ENCODE results near the gene OR5T1.

Gene OR5T1

DNA sequence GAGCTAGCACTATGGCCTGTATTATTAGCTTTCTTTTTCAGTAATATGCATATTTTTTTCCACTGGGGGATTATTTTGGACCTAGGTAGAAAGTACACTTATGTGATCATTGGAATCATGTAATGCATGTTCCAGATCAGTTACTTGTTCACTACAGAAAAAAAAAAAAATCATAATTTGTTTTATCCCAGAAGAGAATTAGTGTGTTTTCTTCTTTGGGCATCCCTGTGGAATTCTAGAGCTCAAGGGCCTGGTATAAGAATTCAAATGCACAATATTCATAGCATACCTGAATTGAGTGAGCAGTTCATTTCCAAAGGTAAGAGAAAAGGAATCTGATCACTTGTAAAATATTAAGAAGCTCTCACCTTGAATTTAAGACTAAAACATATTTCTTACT, at the start of gene OR5T1:
TSS of gene OR5T1 (plus strand) at position 301 of the 400 bp plus-strand sequence. CDS start 1,485 bp downstream, outside the sequence.
- no peak for DNase-seq

GRCh38 chr11:56234155-56234554, 39.8 kb upstream of the OR5T1 start, which contains the start of gene OR5T2:
Gene OR5T2 (minus strand): TSS chr11:56234255. CDS start chr11:56233062, 1,193 bp downstream.
- DNase-seq, result no peak

- no peak for DNase-seq
Measured at GRCh38 chr11:56251954-56252353, 22.0 kb upstream of the OR5T1 start, which contains the start of gene OR5T3. Gene OR5T3 (plus strand): TSS chr11:56252254. CDS start chr11:56252254, 0 bp downstream.

DNA sequence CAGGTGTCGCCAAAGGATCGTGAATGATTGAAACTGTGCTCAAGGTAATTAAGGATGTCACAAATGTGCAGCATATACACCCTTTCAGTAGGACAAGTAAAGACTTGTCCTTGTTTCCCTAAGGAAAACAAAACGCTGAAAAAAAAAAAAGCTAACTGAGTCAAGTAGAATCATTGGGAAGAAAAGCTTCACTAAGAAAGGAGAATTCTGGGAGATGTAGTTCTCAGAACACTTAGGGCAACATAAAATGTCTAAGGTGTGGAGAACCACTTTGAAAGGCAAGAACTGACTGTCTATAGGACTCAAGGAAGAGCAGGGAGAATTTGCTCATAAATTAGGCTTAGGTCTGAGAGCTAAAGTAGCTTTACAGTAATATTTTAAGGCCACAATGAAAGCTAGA, 2.9 kb upstream of the OR5T1 start:
- DNase-seq, result no peak

DNA sequence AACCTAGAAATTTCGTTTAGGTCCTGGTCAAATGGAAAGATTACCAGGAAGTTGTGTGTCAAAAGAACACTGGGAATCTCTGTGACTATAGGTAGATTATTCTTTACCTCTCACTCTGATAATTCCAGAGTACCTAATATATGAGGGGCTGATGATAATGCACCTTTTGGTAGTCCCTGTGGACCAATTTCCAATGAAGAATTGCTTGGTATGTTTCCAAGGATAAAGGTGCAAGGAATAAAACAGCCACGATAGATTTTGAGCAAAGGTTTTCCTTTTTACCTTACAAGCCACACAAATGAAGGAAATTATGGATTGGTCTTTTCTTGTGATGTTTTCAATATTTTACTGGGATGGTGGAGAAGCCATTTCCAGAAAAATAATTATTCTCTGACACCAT, 18.2 kb downstream of the OR5T1 start, which contains the start of gene OR8H1:
TSS of gene OR8H1 (minus strand) at position 101 of the 400 bp plus-strand sequence. CDS start 1,192 bp downstream, outside the sequence.
- DNase-seq, result no peak

DNA sequence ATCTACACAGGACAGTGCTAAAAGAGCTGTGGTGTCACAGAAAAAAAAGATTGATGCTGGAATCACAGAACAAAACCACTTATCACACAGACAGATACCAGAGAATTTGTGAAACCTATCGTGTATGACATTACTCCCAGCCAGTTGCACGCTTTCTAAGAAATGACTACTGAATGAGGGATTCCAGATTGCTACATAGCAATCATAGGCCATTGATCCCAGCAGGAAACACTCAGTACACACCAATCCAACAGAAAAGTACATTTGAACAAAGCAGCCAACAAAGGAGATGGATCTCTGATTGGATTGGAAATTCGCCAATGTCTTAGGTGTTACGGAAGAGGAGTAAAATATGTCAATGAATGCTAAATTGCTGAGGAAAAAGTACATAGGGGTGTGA, 22.9 kb downstream of the OR5T1 start:
- no peak for DNase-seq

- DNase-seq, result no peak
Measured at GRCh38 chr11:56307836-56308235, 33.9 kb downstream of the OR5T1 start.

- no peak for DNase-seq
Measured at GRCh38 chr11:56314844-56315243, 40.9 kb downstream of the OR5T1 start, which contains the start of gene OR8K3. Gene OR8K3 (plus strand): TSS chr11:56315144. CDS start chr11:56318307, 3,163 bp downstream.
